SU-DHL-6 (cell line): Measurements from ENCODE around the gene PRF1.

Source experiments
- EZH2phosphoT487 ChIP-seq: fragments of 200-600 bp; sonication (generic), shearing (Covaris generic); conservative IDR thresholded peaks from 2 replicates; pipeline ENCODE4 v1.6.1; 2018; ENCODE audit warnings: mild to moderate bottlenecking, antibody characterized with exemption, low read length, moderate library complexity, mixed read lengths
- TF ChIP-seq, protein P1 (sequence below): fragments of 200-600 bp; sonication (generic); IDR thresholded peaks from one replicate; pipeline ENCODE4 v1.5.1; 2017; ENCODE audit warnings: antibody characterized with exemption, mild to moderate bottlenecking, low read length, moderate library complexity; ENCODE audit not compliant: insufficient read depth, poor library complexity, severe bottlenecking

DNA sequence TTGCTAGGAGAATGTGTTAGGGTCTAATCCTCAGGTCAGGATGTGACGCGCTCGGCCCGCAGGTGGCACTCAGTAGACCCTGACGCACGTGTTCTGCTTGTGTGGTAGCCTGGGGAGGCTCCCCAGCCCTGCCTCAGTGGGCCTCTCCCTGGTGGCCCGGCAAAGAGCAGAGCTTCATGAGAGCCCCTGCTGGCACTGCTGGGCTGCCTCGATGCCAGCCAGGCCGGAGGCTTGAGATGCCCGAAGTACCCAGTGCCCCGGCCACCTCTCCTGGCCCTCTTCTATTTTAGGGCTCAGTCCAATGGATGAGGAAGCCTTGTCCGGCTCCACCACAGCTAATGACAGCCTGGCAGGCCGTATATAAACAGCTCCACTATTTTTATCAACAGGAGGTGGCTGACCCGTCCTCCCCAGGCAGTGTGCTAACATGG lies 42.0 kb downstream of the PRF1 start:
- TF ChIP-seq, protein P1, sequence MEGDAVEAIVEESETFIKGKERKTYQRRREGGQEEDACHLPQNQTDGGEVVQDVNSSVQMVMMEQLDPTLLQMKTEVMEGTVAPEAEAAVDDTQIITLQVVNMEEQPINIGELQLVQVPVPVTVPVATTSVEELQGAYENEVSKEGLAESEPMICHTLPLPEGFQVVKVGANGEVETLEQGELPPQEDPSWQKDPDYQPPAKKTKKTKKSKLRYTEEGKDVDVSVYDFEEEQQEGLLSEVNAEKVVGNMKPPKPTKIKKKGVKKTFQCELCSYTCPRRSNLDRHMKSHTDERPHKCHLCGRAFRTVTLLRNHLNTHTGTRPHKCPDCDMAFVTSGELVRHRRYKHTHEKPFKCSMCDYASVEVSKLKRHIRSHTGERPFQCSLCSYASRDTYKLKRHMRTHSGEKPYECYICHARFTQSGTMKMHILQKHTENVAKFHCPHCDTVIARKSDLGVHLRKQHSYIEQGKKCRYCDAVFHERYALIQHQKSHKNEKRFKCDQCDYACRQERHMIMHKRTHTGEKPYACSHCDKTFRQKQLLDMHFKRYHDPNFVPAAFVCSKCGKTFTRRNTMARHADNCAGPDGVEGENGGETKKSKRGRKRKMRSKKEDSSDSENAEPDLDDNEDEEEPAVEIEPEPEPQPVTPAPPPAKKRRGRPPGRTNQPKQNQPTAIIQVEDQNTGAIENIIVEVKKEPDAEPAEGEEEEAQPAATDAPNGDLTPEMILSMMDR: no peak
- TF ChIP-seq EZH2phosphoT487: no peak
